Sigmoid colon (tissue), 7 donors: ENCODE results near the gene C5AR1. TPM values are rescaled to one million over a fixed set of nuclear protein-coding genes. Genes with fewer than 3 reads are reported as not detected.
"Not testable (repeated sequence)": the region's sequence is repeated elsewhere in the genome, so short reads cannot be mapped to it uniquely, and the experiment has no call there.

Experiments
- DNase-seq: peaks from one replicate; pipeline ENCODE4 v3.0.0-alpha.2; 2019
- H3K27ac ChIP-seq, 4 donors: fragments of 200-600 bp; sonication (generic); one replicate each; pipeline ENCODE4 v1.5.1; 2016 to 2019; ENCODE audit warnings: mild to moderate bottlenecking in 1 of 4
- H3K27me3 ChIP-seq, 3 donors: fragments of 200-600 bp; sonication (generic); one replicate each; pipeline ENCODE4 v1.5.1; 2019; ENCODE audit warnings: mild to moderate bottlenecking in 1 of 3
- H3K36me3 ChIP-seq, 4 donors: fragments of 200-600 bp; sonication (generic); one replicate each; pipeline ENCODE4 v1.5.1; 2016 to 2019
- H3K4me1 ChIP-seq, 4 donors: fragments of 200-600 bp; sonication (generic); one replicate each; pipeline ENCODE4 v1.5.1; 2017 to 2019
- H3K4me3 ChIP-seq, 4 donors: fragments of 200-600 bp; sonication (generic); one replicate each; pipeline ENCODE4 v1.5.1; 2017 to 2019; ENCODE audit warnings: mild to moderate bottlenecking in 2 of 4, moderate library complexity in 1 of 4
- H3K9me3 ChIP-seq, 4 donors: fragments of 200-600 bp in 3 of 4; sonication (generic) in 3 of 4; one replicate each; pipeline versions ENCODE4 v1.5.1 to v1.6.1; 2013 to 2019
- CTCF ChIP-seq, 4 experiments: fragments of 450-650 bp in 3 of 4; fragments of 200-600 bp in 1 of 4; IDR thresholded peaks; one replicate each; pipeline ENCODE4 v1.5.1; 2016 to 2019; ENCODE audit warnings: antibody characterized with exemption in 4 of 4, mild to moderate bottlenecking in 3 of 4, moderate library complexity in 2 of 4
- EP300 ChIP-seq, 4 donors: sonication (generic); formaldehyde crosslinking; IDR thresholded peaks; one replicate each; pipeline ENCODE4 v1.6.1; 2017; ENCODE audit warnings: antibody characterized with exemption in 4 of 4
- POLR2A ChIP-seq, 2 donors: fragments of 450-650 bp; IDR thresholded peaks; one replicate each; pipeline ENCODE4 v1.6.1; 2016; ENCODE audit warnings: antibody characterized with exemption in 2 of 2, mild to moderate bottlenecking in 2 of 2, moderate library complexity in 2 of 2
- POLR2AphosphoS5 ChIP-seq, 4 donors: sonication (generic); formaldehyde crosslinking; IDR thresholded peaks; one replicate each; pipeline ENCODE4 v1.6.1; 2017; ENCODE audit warnings: antibody characterized with exemption in 4 of 4
- WGBS, 2 donors: extraction: QIAGEN DNeasy Blood & Tissue Kit; methylation state at CpG; one replicate each; pipeline ENCODE4 v1.1.7; 2013; 5-methylcytosine and 5-hydroxymethylcytosine counted together
- intact Hi-C: fragments of 100-400 bp; cut with DNase I; formaldehyde crosslinking; loops from one replicate; pipeline ENCODE4 v1.15.1; 2023
- polyA plus RNA-seq, 3 donors: library from polyadenylated mRNA; stranded (reverse); fragments of 200-250 nt; gene quantifications; one replicate each; pipeline ENCODE4 v1.2.3, GENCODE V29; 2013
- total RNA-seq, 4 donors: library from RNA; depleted of rRNA; stranded (reverse); fragments of >200 nt; gene quantifications; one replicate each; pipeline ENCODE4 v1.1.0, GENCODE V29; 2016
- donor health status: healthy with polysubstance abuse.
- donor health status: Bipolar disorder and iron deficiency.
- donor health status: healthy.

C5AR1 gene
- total and polyA plus RNA-seq, 7 donors, result 5.4 to 19.4 (median 7.8) TPM

GRCh38 chr19:47343194-47343802 is 33.6 kb downstream of the C5AR1 start:
- Histone ChIP-seq H3K9me3 (no peaks in the 10 kb centered on the region), H3K4me3 (no peak overlapping the region), H3K27ac (no peak overlapping the region), H3K36me3 (no peaks in the 10 kb centered on the region), H3K27me3 (no peaks in the 10 kb centered on the region), H3K4me1 (peaks cover 0 to under 1% (median under 1%) of the 10 kb centered on the region in 4 donors)
- DNase-seq, result no peak
- TF ChIP-seq CTCF (IDR thresholded peaks at IDR 0.05) (no peak), POLR2A (IDR thresholded peaks at IDR 0.05) (no peak), EP300 (IDR thresholded peaks at IDR 0.05) (no peak), POLR2AphosphoS5 (IDR thresholded peaks at IDR 0.05) (no peak)
- intact Hi-C loops, result no loop called here
- WGBS, 2 donors, result 88 to 89% methylated on average over 11 of the region's 11 CpGs

- H3K27ac ChIP-seq, result no peak overlapping the region
- no peak for TF ChIP-seq EP300 (IDR thresholded peaks at IDR 0.05)
- TF ChIP-seq POLR2AphosphoS5 (IDR thresholded peaks at IDR 0.05), result no peak
- no peak for TF ChIP-seq POLR2A (IDR thresholded peaks at IDR 0.05)
- no peak for TF ChIP-seq CTCF (IDR thresholded peaks at IDR 0.05)
- WGBS, 2 donors, result 75 to 86% methylated on average over 1 of the region's 1 CpG
- H3K4me1 ChIP-seq, result peaks cover 0 to 8% (median 3%) of the 10 kb centered on the region in 4 donors
- no peak for DNase-seq
- H3K27me3 ChIP-seq, result no peaks in the 10 kb centered on the region
- no peaks in the 10 kb centered on the region for H3K36me3 ChIP-seq
- H3K9me3 ChIP-seq, result no peaks in the 10 kb centered on the region
- no peak overlapping the region for H3K4me3 ChIP-seq
- intact Hi-C loops, result no loop called here
Observed at GRCh38 chr19:47344425-47344824, 34.8 kb downstream of the C5AR1 start.

GRCh38 chr19:47346024-47346423 is 36.4 kb downstream of the C5AR1 start:
- WGBS, 2 donors, result 79 to 90% methylated on average over 6 of the region's 6 CpGs
- peaks cover 0 to 23% (median 14%) of the 10 kb centered on the region in 4 donors for H3K4me1 ChIP-seq
- intact Hi-C loops, H3K36me3 ChIP-seq, H3K4me3 ChIP-seq, H3K27me3 ChIP-seq, DNase-seq, H3K9me3 ChIP-seq, H3K27ac ChIP-seq: not testable (repeated sequence)

- WGBS, 2 donors, result 3 to 4% methylated on average over 63 of the region's 63 CpGs
- Histone ChIP-seq H3K4me3 (peak within 1 kb of the TSS; percentile 65 to 97 (median 92)), H3K9me3 (no peaks in the 10 kb centered on the region), H3K27ac (peak within 1 kb of the TSS; percentile 70 to 82 (median 78)), H3K27me3 (no peaks in the 10 kb centered on the region), H3K4me1 (peaks cover 0 to 25% (median 18%) of the 10 kb centered on the region in 4 donors), H3K36me3 (peaks cover 0 to 16% (median 8%) of the 10 kb centered on the region in 4 donors)
- peak; percentile 100 for DNase-seq
- TF ChIP-seq CTCF (IDR thresholded peaks at IDR 0.05) (peak; percentile 96 to 99 (median 98)), EP300 (IDR thresholded peaks at IDR 0.05) (no peak), POLR2A (IDR thresholded peaks at IDR 0.05) (peak; percentile 61 to 68), POLR2AphosphoS5 (IDR thresholded peaks at IDR 0.05) (peak; percentile 73 to 85 (median 78))
- intact Hi-C loops, result no loop called here
Observed at GRCh38 chr19:47348819-47349795, 39.4 kb downstream of the C5AR1 start, which contains the start of gene DHX34. DHX34 (plus strand) TSS chr19:47349315; CDS start chr19:47353031, 3,716 bp downstream.

GRCh38 chr19:47350630-47351029 is 41.0 kb downstream of the C5AR1 start:
- WGBS, 2 donors, result 90 to 92% methylated on average over 6 of the region's 6 CpGs
- Histone ChIP-seq H3K4me3 (no peak overlapping the region), H3K9me3 (no peaks in the 10 kb centered on the region), H3K27ac (no peak overlapping the region), H3K27me3 (no peaks in the 10 kb centered on the region), H3K4me1 (peaks cover 0 to 25% (median 18%) of the 10 kb centered on the region in 4 donors), H3K36me3 (peaks cover 11 to 31% (median 23%) of the 10 kb centered on the region in 4 donors)
- TF ChIP-seq POLR2AphosphoS5 (IDR thresholded peaks at IDR 0.05), result no peak
- TF ChIP-seq EP300 (IDR thresholded peaks at IDR 0.05), result no peak
- TF ChIP-seq CTCF (IDR thresholded peaks at IDR 0.05), result no peak
- TF ChIP-seq POLR2A (IDR thresholded peaks at IDR 0.05), result no peak
- intact Hi-C loops, result no loop called here
- no peak for DNase-seq
